ENCODE measurements around the gene TUBB4B.

Gene TUBB4B

DNA sequence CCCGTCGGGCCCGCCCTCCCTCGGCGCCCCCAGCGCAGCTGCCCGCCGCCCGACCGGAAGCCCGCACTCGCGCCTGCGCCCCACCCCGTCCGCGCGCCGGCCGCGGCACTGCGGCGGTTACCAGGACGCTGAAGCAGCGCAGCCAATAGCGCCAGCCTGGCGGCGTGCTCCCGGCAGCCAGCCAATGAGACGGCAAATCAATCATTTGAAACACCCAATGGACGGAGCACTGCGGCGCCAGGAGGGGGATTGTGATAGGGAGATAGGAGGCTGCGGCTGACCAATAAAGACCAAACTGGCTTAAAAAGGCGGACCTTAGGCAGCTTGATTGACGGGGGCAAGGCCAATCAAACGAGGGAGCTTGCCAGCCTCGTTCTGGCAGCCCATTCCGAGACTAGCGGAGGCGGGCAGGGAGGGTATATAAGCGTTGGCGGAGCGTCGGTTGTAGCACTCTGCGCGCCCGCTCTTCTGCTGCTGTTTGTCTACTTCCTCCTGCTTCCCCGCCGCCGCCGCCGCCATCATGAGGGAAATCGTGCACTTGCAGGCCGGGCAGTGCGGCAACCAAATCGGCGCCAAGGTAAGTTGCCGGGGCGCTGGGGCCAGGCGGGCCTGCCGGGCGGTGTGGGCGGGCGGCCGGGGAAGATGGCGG, at the start of gene TUBB4B:
Gene TUBB4B (plus strand): TSS at position 447 of the 649 bp plus-strand sequence. CDS start 74 bp downstream, at position 521.
- ChIA-PET CTCF (interaction anchor here (0.6 to 1.7 kb wide), 10 partner anchors 8 to 205 kb away, joined by 3 to 11 read pairs (median 3); partner anchors contain the start of genes CYSRT1, LRRC26, NELFB and NPDC1), POLR2A (interaction anchor here (0.6 to 11.5 kb wide), 82 partner anchors 13 to 514 kb away, joined by 3 to 336 read pairs (median 5); partner anchors contain the start of genes ANAPC2, ARRDC1, CLIC3 and CYSRT1)
- H3K36me3 ChIP-seq (ENCODE audit: control insufficient read depth in 2 of 2, insufficient read depth in 1 of 2, low read length in 2 of 2) = peaks cover 0 to 32% of the 10 kb centered on the region in 2 experiments; a peak in 1 of 3 replicates
- H3K9me3 ChIP-seq (ENCODE audit: control insufficient read depth, insufficient read depth, low read depth, low read length) = no peaks in the 10 kb centered on the region
- peak within 1 kb of the TSS; percentile 93 for H3K27ac ChIP-seq (ENCODE audit: extremely low read depth, low read depth, low read length)
- H3K4me3 ChIP-seq (ENCODE audit: low read depth, low read length) = peak within 1 kb of the TSS; percentile 83
- peaks cover 6% of the 10 kb centered on the region; the same call in 1 of the 2 replicates for H3K4me1 ChIP-seq (ENCODE audit: control insufficient read depth, insufficient read depth, low read length)
- TF ChIP-seq ZNF76 (tag by site-specific recombination; IDR thresholded peaks at IDR 0.05; ENCODE audit: borderline replicate concordance, low read depth) (peak; percentile 34; the same call in 1 of the 2 replicates), ZNF416 (tag by site-specific recombination; IDR thresholded peaks at IDR 0.05) (no peak), ZNF654 (tag by site-specific recombination; IDR thresholded peaks at IDR 0.05; ENCODE audit: low read depth) (no peak), ZNF677 (tag by site-specific recombination; IDR thresholded peaks at IDR 0.05) (no peak), YY1 (tag by site-specific recombination; IDR thresholded peaks at IDR 0.05) (peak; percentile 90), SALL2 (tag by site-specific recombination; IDR thresholded peaks at IDR 0.05; ENCODE audit: borderline replicate concordance) (peak; percentile 65; the same call in 1 of the 2 replicates), YY2 (tag by site-specific recombination; IDR thresholded peaks at IDR 0.05) (peak; percentile 94), SP3 (tag by site-specific recombination; IDR thresholded peaks at IDR 0.05) (peak; percentile 82; the same call in 1 of the 2 replicates), KLF8 (tag by site-specific recombination; IDR thresholded peaks at IDR 0.05) (peak; percentile 83), ZNF341 (tag by site-specific recombination; IDR thresholded peaks at IDR 0.05; ENCODE audit: low read depth) (peak; percentile 37; the same call in 1 of the 2 replicates), ZNF146 (tag by site-specific recombination; IDR thresholded peaks at IDR 0.05) (peak; percentile 17; the same call in 1 of the 2 replicates), ZNF501 (tag by site-specific recombination; IDR thresholded peaks at IDR 0.05) (0 out of 2 replicates have a peak, but pooled peaks have one; percentile 15), ZNF132 (tag by site-specific recombination; IDR thresholded peaks at IDR 0.05; ENCODE audit: borderline replicate concordance) (no peak), ZXDB (tag by site-specific recombination; IDR thresholded peaks at IDR 0.05) (peak; percentile 15), PRDM1 (tag by site-specific recombination; IDR thresholded peaks at IDR 0.05) (no peak), ZNF140 (tag by site-specific recombination; IDR thresholded peaks at IDR 0.05) (no peak)
- TF ChIP-seq, protein P1, sequence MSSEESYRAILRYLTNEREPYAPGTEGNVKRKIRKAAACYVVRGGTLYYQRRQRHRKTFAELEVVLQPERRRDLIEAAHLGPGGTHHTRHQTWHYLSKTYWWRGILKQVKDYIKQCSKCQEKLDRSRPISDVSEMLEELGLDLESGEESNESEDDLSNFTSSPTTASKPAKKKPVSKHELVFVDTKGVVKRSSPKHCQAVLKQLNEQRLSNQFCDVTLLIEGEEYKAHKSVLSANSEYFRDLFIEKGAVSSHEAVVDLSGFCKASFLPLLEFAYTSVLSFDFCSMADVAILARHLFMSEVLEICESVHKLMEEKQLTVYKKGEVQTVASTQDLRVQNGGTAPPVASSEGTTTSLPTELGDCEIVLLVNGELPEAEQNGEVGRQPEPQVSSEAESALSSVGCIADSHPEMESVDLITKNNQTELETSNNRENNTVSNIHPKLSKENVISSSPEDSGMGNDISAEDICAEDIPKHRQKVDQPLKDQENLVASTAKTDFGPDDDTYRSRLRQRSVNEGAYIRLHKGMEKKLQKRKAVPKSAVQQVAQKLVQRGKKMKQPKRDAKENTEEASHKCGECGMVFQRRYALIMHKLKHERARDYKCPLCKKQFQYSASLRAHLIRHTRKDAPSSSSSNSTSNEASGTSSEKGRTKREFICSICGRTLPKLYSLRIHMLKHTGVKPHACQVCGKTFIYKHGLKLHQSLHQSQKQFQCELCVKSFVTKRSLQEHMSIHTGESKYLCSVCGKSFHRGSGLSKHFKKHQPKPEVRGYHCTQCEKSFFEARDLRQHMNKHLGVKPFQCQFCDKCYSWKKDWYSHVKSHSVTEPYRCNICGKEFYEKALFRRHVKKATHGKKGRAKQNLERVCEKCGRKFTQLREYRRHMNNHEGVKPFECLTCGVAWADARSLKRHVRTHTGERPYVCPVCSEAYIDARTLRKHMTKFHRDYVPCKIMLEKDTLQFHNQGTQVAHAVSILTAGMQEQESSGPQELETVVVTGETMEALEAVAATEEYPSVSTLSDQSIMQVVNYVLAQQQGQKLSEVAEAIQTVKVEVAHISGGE (tag by site-specific recombination; conservative IDR thresholded peaks at IDR 0.05; ENCODE audit: low read depth) = peak; percentile 71
- TF ChIP-seq, protein P2, sequence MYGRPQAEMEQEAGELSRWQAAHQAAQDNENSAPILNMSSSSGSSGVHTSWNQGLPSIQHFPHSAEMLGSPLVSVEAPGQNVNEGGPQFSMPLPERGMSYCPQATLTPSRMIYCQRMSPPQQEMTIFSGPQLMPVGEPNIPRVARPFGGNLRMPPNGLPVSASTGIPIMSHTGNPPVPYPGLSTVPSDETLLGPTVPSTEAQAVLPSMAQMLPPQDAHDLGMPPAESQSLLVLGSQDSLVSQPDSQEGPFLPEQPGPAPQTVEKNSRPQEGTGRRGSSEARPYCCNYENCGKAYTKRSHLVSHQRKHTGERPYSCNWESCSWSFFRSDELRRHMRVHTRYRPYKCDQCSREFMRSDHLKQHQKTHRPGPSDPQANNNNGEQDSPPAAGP (tag by site-specific recombination; IDR thresholded peaks at IDR 0.05) = peak; percentile 87
- TF ChIP-seq, protein P3, sequence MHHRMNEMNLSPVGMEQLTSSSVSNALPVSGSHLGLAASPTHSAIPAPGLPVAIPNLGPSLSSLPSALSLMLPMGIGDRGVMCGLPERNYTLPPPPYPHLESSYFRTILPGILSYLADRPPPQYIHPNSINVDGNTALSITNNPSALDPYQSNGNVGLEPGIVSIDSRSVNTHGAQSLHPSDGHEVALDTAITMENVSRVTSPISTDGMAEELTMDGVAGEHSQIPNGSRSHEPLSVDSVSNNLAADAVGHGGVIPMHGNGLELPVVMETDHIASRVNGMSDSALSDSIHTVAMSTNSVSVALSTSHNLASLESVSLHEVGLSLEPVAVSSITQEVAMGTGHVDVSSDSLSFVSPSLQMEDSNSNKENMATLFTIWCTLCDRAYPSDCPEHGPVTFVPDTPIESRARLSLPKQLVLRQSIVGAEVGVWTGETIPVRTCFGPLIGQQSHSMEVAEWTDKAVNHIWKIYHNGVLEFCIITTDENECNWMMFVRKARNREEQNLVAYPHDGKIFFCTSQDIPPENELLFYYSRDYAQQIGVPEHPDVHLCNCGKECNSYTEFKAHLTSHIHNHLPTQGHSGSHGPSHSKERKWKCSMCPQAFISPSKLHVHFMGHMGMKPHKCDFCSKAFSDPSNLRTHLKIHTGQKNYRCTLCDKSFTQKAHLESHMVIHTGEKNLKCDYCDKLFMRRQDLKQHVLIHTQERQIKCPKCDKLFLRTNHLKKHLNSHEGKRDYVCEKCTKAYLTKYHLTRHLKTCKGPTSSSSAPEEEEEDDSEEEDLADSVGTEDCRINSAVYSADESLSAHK (tag by site-specific recombination; IDR thresholded peaks at IDR 0.05) = peak; percentile 32; the same call in 1 of the 2 replicates
- TF ChIP-seq, protein P4, sequence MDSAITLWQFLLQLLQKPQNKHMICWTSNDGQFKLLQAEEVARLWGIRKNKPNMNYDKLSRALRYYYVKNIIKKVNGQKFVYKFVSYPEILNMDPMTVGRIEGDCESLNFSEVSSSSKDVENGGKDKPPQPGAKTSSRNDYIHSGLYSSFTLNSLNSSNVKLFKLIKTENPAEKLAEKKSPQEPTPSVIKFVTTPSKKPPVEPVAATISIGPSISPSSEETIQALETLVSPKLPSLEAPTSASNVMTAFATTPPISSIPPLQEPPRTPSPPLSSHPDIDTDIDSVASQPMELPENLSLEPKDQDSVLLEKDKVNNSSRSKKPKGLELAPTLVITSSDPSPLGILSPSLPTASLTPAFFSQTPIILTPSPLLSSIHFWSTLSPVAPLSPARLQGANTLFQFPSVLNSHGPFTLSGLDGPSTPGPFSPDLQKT (IDR thresholded peaks at IDR 0.05; ENCODE audit: borderline replicate concordance, low read depth, low read length) = peak; percentile 65; the same call in 1 of the 2 replicates
- TF ChIP-seq, protein P5, sequence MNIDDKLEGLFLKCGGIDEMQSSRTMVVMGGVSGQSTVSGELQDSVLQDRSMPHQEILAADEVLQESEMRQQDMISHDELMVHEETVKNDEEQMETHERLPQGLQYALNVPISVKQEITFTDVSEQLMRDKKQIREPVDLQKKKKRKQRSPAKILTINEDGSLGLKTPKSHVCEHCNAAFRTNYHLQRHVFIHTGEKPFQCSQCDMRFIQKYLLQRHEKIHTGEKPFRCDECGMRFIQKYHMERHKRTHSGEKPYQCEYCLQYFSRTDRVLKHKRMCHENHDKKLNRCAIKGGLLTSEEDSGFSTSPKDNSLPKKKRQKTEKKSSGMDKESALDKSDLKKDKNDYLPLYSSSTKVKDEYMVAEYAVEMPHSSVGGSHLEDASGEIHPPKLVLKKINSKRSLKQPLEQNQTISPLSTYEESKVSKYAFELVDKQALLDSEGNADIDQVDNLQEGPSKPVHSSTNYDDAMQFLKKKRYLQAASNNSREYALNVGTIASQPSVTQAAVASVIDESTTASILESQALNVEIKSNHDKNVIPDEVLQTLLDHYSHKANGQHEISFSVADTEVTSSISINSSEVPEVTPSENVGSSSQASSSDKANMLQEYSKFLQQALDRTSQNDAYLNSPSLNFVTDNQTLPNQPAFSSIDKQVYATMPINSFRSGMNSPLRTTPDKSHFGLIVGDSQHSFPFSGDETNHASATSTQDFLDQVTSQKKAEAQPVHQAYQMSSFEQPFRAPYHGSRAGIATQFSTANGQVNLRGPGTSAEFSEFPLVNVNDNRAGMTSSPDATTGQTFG (tag by site-specific recombination; IDR thresholded peaks at IDR 0.05; ENCODE audit: borderline replicate concordance) = peak; percentile 77; the same call in 1 of the 2 replicates
- TF ChIP-seq, protein P6, sequence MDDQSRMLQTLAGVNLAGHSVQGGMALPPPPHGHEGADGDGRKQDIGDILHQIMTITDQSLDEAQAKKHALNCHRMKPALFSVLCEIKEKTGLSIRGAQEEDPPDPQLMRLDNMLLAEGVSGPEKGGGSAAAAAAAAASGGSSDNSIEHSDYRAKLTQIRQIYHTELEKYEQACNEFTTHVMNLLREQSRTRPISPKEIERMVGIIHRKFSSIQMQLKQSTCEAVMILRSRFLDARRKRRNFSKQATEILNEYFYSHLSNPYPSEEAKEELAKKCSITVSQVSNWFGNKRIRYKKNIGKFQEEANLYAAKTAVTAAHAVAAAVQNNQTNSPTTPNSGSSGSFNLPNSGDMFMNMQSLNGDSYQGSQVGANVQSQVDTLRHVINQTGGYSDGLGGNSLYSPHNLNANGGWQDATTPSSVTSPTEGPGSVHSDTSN (CRISPR knock-in tag; IDR thresholded peaks at IDR 0.05) = peak; percentile 100
- TF ChIP-seq, protein P7, sequence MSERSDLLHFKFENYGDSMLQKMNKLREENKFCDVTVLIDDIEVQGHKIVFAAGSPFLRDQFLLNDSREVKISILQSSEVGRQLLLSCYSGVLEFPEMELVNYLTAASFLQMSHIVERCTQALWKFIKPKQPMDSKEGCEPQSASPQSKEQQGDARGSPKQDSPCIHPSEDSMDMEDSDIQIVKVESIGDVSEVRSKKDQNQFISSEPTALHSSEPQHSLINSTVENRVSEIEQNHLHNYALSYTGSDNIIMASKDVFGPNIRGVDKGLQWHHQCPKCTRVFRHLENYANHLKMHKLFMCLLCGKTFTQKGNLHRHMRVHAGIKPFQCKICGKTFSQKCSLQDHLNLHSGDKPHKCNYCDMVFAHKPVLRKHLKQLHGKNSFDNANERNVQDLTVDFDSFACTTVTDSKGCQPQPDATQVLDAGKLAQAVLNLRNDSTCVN (tag by site-specific recombination; optimal IDR thresholded peaks at IDR 0.05) = peak; percentile 23

Data from HEK293 (cell line).